GM12878 (cell line): ENCODE data around the gene CDH4. TPM values are rescaled to one million over a fixed set of nuclear protein-coding genes. Genes with fewer than 3 reads are reported as not detected.

Experiments used
- ATAC-seq: fragments of 200-7000 bp; cut with Tn5 transposase; 3 replicates; pipeline ENCODE4 v1.9.1; 2020; ENCODE audit warnings: mild to moderate bottlenecking, moderate library complexity
- BruUV-seq: library from RNA; stranded (reverse); fragments of 400-500 nt; replicated peaks from 2 replicates; lab custom pipeline; 2021; lab: Mats Ljungman, UMichigan
- CTCF ChIA-PET: fragments of 300-600 bp; sonication (Branson Sonifier 250); formaldehyde crosslinking; extraction: SDS; loops from one replicate; lab custom pipeline; 2021; ENCODE audit warnings: inconsistent platforms; lab: Yijun Ruan, JAX
- POLR2A ChIA-PET: fragments of 350-600 bp; formaldehyde crosslinking; extraction: SDS; loops from one replicate; lab custom pipeline; 2021; ENCODE audit warnings: inconsistent platforms; lab: Charles Lee
- RAD21 ChIA-PET: fragments of 300-600 bp; sonication (Branson Sonifier 250); formaldehyde crosslinking; loops from one replicate; lab custom pipeline; 2023; ENCODE audit warnings: antibody characterized with exemption; ENCODE audit not compliant: unreplicated experiment; lab: Charles Lee
- SMC1A ChIA-PET: fragments of 300-600 bp; sonication (Branson Sonifier 250); formaldehyde crosslinking; loops from one replicate; lab custom pipeline; 2023; ENCODE audit not compliant: unreplicated experiment, uncharacterized antibody; lab: Charles Lee
- DNase-seq: peaks from one replicate; pipeline ENCODE4 v3.0.0-alpha.2; 2011; ENCODE audit warnings: low read depth, low spot score
- FAIRE-seq: peaks from 3 replicates; lab custom pipeline; 2011; peaks lifted over from hg19 to GRCh38; lab: Jason Lieb, UNC
- H2AFZ ChIP-seq: 2 replicates; pipeline ENCODE4 v1.6.0; 2011; ENCODE audit warnings: low read depth, low read length, control low read depth; ENCODE audit not compliant: control insufficient read depth
- H3K27ac ChIP-seq: 2 replicates; pipeline ENCODE4 v1.5.1; 2011; ENCODE audit warnings: control low read depth; ENCODE audit not compliant: control insufficient read depth, insufficient read depth
- H3K27me3 ChIP-seq, 2 experiments: replicated peaks in 1 of 2; 2 replicates each; pipeline versions ENCODE4 v1.6.0 to v1.6.1; 2011; ENCODE audit warnings: low read length in 1 of 2; ENCODE audit not compliant: control insufficient read depth in 2 of 2, insufficient read depth in 2 of 2
- H3K36me3 ChIP-seq, 2 experiments: 2 replicates each; pipeline ENCODE4 v1.5.1; 2011; ENCODE audit warnings: low read length in 1 of 2; ENCODE audit not compliant: control insufficient read depth in 2 of 2, insufficient read depth in 2 of 2
- H3K4me1 ChIP-seq: 2 replicates; pipeline ENCODE4 v1.6.1; 2011; ENCODE audit warnings: mild to moderate bottlenecking, low read length, moderate library complexity, mixed read lengths; ENCODE audit not compliant: control insufficient read depth, insufficient read depth
- H3K4me2 ChIP-seq: 2 replicates; pipeline ENCODE4 v1.6.0; 2011; ENCODE audit warnings: control low read depth; ENCODE audit not compliant: control insufficient read depth, insufficient read depth
- H3K4me3 ChIP-seq: fragments of 200-600 bp; sonication (generic); 2 replicates; pipeline ENCODE4 v1.5.1; 2016
- H3K79me2 ChIP-seq: 2 replicates; pipeline ENCODE4 v1.6.0; 2011; ENCODE audit warnings: low read length; ENCODE audit not compliant: control insufficient read depth, insufficient read depth
- H3K9ac ChIP-seq: 2 replicates; pipeline ENCODE4 v1.8.0; 2011; ENCODE audit warnings: low read length, control low read depth, mixed read lengths; ENCODE audit not compliant: control insufficient read depth, insufficient read depth
- H3K9me3 ChIP-seq: replicated peaks from 3 replicates; pipeline ENCODE4 v1.5.1; 2011; ENCODE audit warnings: mild to moderate bottlenecking, low read length; ENCODE audit not compliant: control insufficient read depth, insufficient read depth
- H4K20me1 ChIP-seq: 2 replicates; pipeline ENCODE4 v1.6.0; 2011; ENCODE audit not compliant: control insufficient read depth, insufficient read depth
- ASH2L ChIP-seq: fragments of 300-600, 200-600 bp; sonication (generic); IDR thresholded peaks from 2 replicates; pipeline ENCODE4 v1.6.1; 2017; ENCODE audit warnings: low read depth, mild to moderate bottlenecking, borderline replicate concordance
- CBX5 ChIP-seq: sonication (generic); IDR thresholded peaks from 2 replicates; pipeline ENCODE4 v1.6.1; 2016; ENCODE audit warnings: low read depth, moderate library complexity, mild to moderate bottlenecking, inconsistent platforms
- CHD4 ChIP-seq: fragments of 200-600 bp; sonication (generic); IDR thresholded peaks from 2 replicates; pipeline ENCODE4 v1.6.1; 2016; ENCODE audit warnings: mild to moderate bottlenecking
- CUX1 ChIP-seq: IDR thresholded peaks from 2 replicates; pipeline ENCODE4 v1.6.1; 2012; ENCODE audit warnings: improper control_type of control experiment, low read depth, low read length; ENCODE audit not compliant: insufficient replicate concordance
- FOS ChIP-seq: IDR thresholded peaks from 3 replicates; pipeline ENCODE4 v1.6.1; 2011; ENCODE audit warnings: borderline replicate concordance; ENCODE audit not compliant: insufficient read length; ENCODE audit errors: extremely low read depth
- FOXK2 ChIP-seq: fragments of 450-650 bp; IDR thresholded peaks from 2 replicates; pipeline ENCODE4 v1.6.1; 2017; ENCODE audit warnings: mild to moderate bottlenecking, moderate library complexity
- HDAC6 ChIP-seq: fragments of 200-600 bp; sonication (generic); IDR thresholded peaks from one replicate; pipeline ENCODE4 v1.8.0; 2017; ENCODE audit warnings: antibody characterized with exemption; ENCODE audit not compliant: unreplicated experiment
- JUND ChIP-seq: IDR thresholded peaks from 2 replicates; pipeline ENCODE4 v1.6.1; 2012; ENCODE audit warnings: low read depth, mild to moderate bottlenecking, low read length, improper control_type of control experiment, moderate library complexity
- MEF2A ChIP-seq: IDR thresholded peaks from 2 replicates; pipeline ENCODE4 v1.6.1; 2011; ENCODE audit warnings: low read depth, mild to moderate bottlenecking, low read length, moderate library complexity; ENCODE audit not compliant: insufficient read depth
- MTA3 ChIP-seq: IDR thresholded peaks from 2 replicates; pipeline ENCODE4 v1.6.1; 2012; ENCODE audit warnings: low read length, inconsistent platforms, borderline replicate concordance
- REST ChIP-seq: IDR thresholded peaks from 2 replicates; pipeline ENCODE4 v1.6.1; 2012; ENCODE audit warnings: mild to moderate bottlenecking, low read depth, low read length
- SMC3 ChIP-seq: IDR thresholded peaks from 2 replicates; pipeline ENCODE4 v1.6.1; 2011; ENCODE audit warnings: low read length, improper control_type of control experiment, borderline replicate concordance
- TCF7 ChIP-seq: IDR thresholded peaks from 2 replicates; pipeline ENCODE4 v1.6.1; 2014; ENCODE audit warnings: antibody characterized with exemption, borderline replicate concordance
- YY1 ChIP-seq: IDR thresholded peaks from 2 replicates; pipeline ENCODE4 v1.6.1; 2011; ENCODE audit warnings: low read depth, mild to moderate bottlenecking, low read length
- ZNF24 ChIP-seq: fragments of 450-650 bp; IDR thresholded peaks from 2 replicates; pipeline ENCODE4 v1.6.1; 2017; ENCODE audit warnings: antibody characterized with exemption, mild to moderate bottlenecking
- ZNF274 ChIP-seq: IDR thresholded peaks from one replicate; pipeline ENCODE4 v1.8.0; 2011; ENCODE audit not compliant: insufficient read length, insufficient read depth
- WGBS: methylation state at CpG from one replicate; pipeline ENCODE4 v1.1.6; 2016; ENCODE audit warnings: low lambda C conversion rate; ENCODE audit not compliant: insufficient replicate concordance, insufficient coverage; ENCODE audit errors: missing lambda C conversion rate; 5-methylcytosine and 5-hydroxymethylcytosine counted together
- in situ Hi-C: fragments of 300-500 bp; cut with MboI; formaldehyde crosslinking; loops from 9 replicates; pipeline ENCODE4 v1.14.3; 2018; ENCODE audit warnings: mixed read lengths
- intact Hi-C: fragments of 100-400 bp; cut with micrococcal nuclease; formaldehyde crosslinking; loops from one replicate; pipeline ENCODE4 v1.14.2; 2022; ENCODE audit not compliant: unreplicated experiment
- polyA plus RNA-seq, 11 experiments: library from polyadenylated mRNA; depleted of rRNA in 4 of 11; unstranded in 6 of 11; stranded (reverse) in 5 of 11; fragments of >200 nt; fragmentation: Nextera tagmentation in 4 of 11; fragmentation: Illumina TruSeq in 1 of 11; extraction: Ambion mirVana in 4 of 11; extraction: Trizol in 1 of 11; gene quantifications; 1 replicate in 1 of 11; 2 replicates in 10 of 11; pipeline versions ENCODE4 v1.2.1 to v1.2.3, GENCODE V29; 2011 to 2016; ENCODE audit warnings: inconsistent platforms in 2 of 11, missing spikeins in 2 of 11, low read depth in 1 of 11
- total RNA-seq, 4 experiments: library from RNA; depleted of rRNA in 3 of 4; stranded (reverse); fragments of >200 nt in 3 of 4; fragmentation: Illumina TruSeq in 1 of 4; extraction: Trizol in 1 of 4; gene quantifications; 2 replicates each; pipeline versions ENCODE4 v1.2.1 to v1.2.3, GENCODE V29; 2013 to 2021

CDH4 gene
- total and polyA plus RNA-seq, 10 of the 15 experiments (the other 5 are each of a cell fraction or from before 2014, with no cell fraction given): not detected

GRCh38 chr20:61769286-61769832 is 517.3 kb downstream of the CDH4 start (continued):
- no peak for TF ChIP-seq REST
- TF ChIP-seq ASH2L: no peak
- TF ChIP-seq JUND: no peak

DNA sequence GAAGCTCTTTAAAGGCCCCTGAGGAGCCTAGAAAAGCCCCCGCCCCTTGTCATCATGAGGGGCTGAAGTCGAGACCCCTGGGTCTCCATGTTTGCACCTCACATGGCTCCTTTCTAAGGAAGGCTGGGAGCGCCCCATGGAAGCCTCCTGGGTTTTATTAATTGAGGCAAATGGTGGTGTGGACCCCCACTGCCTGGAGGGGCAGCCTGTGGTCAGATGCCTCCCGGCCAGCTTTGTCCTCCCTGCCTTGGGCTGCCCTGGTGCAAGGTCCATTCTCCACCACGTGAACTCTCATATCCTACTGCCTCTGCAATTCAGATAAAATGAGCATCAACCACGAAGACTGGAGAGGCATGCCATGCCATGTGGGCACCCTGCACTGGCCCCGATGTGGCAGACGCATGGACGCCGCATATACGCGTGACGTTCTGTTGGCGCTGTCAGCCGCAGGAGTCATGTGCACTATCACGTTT is 518.1 kb downstream of the CDH4 start:
- Histone ChIP-seq H3K79me2 (no peaks in the 10 kb centered on the region), H3K4me3 (no peak overlapping the region), H4K20me1 (no peaks in the 10 kb centered on the region), H3K4me1 (no peaks in the 10 kb centered on the region)
- TF ChIP-seq ZNF274 (no peak), TCF7 (no peak), FOXK2 (no peak), HDAC6 (no peak), MTA3 (no peak), CUX1 (no peak), MEF2A (no peak), ZNF24 (no peak), YY1 (no peak), SMC3 (no peak), FOS (no peak), CBX5 (no peak), CHD4 (no peak)
- TF ChIP-seq, all 136 proteins: peak for 0
- no peaks in the 10 kb centered on the region for H3K27me3 ChIP-seq
- ChIA-PET RAD21 (no interaction called here), SMC1A (no interaction called here), CTCF (no interaction called here), POLR2A (no interaction called here)
- DNase-seq (no peak), FAIRE-seq (no peak), ATAC-seq (no peak)
- in situ Hi-C loops: no loop called here
- H3K4me2 ChIP-seq: no peak overlapping the region
- H3K9ac ChIP-seq: no peak overlapping the region
- H3K9me3 ChIP-seq: no peaks in the 10 kb centered on the region
- 60% methylated on average over 16 of the region's 16 CpGs for WGBS
- intact Hi-C loops: no loop called here
- H3K36me3 ChIP-seq: no peaks in the 10 kb centered on the region
- no TSS peak for BruUV-seq
- no peak overlapping the region for H2AFZ ChIP-seq
- no peak overlapping the region for H3K27ac ChIP-seq
